CD4-positive, alpha-beta T cell treated with Interleukin-6 for 4 hours (primary cell): ENCODE results near the gene WDR17.

Experiments
- DNase-seq: peaks from one replicate; pipeline ENCODE4 v3.0.0-alpha.2; 2020; ENCODE audit warnings: mixed read lengths

WDR17 gene

DNA sequence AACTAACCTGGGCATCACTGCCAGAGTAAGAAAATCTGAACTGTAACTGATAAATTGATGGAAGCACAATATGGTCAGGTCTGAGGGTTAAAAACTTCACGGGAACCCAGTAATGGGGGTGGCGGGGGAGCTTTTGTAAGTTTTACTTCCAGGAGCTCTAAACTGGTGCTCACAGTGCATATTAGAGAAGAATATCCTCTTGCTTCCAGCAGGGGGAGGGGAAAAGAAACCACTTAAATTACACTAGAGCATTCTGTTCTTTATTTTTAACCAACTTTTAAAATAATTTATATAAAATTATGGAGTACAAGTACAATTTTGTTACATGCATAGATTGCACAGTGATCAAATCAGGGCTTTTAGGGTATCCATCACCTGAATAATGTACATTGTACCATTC is 33.7 kb downstream of the WDR17 start:
- DNase-seq, result no peak

DNA sequence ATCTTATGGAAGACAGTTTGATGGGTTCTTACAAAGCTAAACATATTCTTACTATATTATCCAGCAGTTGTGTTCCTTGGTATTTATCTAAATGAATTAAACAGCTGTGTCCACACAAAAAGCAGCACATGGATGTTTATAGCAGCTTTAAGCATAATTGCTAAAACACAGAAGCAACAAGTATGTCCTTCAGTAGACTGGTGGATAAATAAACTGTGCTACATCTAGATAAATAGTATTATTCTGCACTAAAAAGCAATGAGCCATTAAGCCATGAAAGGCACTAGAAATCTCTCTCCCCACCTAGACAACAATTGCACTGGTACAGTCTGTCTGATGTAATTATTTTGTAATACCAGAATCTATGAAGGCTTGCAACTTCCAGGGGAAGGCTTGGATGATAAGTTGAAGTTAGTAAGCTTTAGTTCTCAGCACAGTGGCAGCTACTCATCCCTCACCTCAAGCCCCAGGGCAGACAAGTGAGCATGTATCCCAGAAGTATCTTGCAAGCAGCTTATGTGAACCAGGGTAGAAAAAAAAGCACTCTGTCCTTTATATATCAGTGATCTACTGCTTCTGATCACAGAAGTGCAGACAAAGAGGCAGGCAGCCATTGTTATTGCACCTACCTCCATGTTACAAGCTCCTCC is 36.9 kb downstream of the WDR17 start:
- DNase-seq, result no peak

DNA sequence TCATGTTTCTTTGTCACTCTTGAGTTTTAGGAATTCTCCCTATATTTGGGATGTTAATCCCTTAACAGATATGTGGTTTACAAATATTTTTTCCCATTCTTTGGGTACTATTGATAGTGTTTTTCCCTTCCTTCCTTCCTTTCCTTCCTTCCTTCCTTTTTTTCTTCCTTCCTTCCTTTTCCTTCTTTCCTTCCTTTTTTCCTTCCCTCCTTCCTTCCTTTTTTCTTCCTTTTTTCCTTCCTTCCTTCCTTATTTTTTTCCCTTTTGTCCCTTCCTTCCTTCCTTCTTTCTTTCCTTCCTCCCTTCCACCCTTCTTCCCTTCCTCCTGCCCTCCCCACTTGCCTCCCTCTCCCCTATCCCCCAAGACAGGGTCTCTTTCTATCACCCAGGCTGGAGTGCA is 42.1 kb downstream of the WDR17 start:
- DNase-seq, result no peak

DNA sequence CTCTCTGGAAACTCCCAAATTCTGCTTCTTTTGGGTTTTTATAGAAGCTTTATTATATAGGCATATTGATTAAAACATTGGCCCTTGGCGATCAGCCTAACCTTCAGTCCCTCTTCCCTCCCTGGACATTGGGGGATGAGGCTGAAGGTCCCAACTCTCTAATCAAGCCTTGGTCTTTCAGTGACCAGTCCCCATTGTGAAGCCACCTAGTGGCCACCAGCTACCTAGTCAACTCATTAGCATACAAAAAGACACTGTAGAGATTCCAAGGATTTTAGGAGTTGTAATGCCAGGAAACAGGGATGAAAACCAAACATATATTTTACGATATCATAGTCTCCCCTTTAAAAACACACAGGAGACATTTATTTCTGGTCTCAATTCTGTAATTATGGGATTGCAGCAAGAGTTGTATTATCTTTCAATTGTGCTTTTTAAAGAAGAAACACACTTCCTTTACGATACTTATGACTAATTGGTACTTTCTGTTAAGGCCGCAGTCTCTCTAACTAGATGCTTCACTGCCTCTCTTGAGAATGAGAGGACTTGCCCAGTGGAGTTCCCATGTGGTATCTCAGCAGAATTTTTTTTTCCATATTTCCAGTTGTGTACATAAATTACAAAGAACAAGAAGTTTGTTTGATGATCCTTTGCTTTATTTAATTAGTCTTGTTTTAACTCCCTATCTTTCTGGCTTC is 58.2 kb downstream of the WDR17 start:
- no peak for DNase-seq

DNA sequence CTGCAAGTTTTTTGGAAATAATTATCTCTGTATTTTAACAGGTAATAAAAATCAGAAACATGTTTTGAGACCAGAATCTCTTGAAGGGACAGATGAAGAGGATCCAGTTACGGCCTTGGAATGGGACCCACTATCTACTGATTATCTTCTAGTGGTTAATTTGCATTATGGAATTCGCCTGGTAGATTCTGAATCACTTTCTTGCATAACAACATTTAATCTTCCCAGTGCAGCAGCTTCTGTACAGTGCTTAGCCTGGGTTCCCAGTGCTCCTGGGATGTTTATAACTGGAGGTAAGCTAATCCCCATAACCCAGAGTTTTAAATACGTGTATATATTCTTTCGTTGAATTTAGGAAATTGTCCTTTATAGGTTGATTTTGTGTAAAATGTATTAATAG is 59.4 kb downstream of the WDR17 start:
- DNase-seq, result no peak

DNA sequence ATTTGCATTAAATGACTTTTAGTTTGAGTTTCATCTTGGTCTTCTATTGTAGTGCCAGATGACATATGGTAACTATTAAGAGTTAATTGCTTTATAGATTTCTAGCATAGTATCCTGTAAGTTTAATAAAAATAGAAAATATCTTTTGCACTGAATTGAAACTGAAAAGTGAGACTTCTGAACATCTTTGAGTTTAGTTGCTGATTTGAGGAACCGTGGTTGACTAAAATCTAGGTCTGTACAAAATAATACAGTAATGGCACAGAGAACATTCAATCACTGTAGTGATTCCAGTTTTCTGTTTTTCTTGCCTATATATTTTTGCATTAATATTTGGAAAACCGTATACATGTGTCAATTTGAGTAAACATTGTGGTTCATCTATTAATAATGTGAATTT is 69.0 kb downstream of the WDR17 start:
- no peak for DNase-seq

DNA sequence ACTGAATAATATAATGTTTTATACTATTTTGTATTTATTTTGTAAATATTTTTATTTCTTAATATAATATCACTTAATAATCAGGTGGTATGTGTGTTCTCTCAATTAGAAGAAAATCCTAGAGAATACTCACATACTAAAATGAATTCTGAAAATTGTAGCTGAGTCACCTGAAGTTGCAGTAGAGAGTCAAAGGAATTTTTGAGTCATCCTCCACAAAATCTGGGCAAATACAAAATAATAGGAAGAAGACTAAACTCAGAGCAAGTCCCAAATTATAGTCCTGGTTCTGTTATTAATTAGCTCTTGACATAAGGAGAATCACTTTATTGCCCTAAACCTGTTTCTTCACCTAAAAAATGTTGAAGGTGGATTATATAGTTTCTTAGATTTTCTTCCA is 72.0 kb downstream of the WDR17 start:
- no peak for DNase-seq

DNA sequence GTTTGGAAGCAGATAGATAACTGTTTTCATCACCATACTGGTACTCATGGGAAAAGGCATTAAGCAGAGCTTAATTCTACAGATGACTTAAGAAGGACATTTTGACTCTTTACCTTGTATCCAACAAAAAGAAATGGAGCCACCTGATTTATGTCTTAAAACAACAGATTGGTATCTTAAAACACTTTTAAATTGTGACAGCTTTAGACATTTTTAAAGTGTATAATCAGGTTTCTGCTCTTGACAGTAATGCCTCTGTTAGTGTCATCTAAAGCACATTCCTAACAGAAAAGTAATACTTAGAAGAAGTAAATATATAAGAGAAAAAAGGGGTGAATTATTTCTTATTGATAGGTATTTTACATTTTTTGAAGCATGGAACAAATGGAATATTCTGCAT is 73.9 kb downstream of the WDR17 start:
- DNase-seq, result no peak

DNA sequence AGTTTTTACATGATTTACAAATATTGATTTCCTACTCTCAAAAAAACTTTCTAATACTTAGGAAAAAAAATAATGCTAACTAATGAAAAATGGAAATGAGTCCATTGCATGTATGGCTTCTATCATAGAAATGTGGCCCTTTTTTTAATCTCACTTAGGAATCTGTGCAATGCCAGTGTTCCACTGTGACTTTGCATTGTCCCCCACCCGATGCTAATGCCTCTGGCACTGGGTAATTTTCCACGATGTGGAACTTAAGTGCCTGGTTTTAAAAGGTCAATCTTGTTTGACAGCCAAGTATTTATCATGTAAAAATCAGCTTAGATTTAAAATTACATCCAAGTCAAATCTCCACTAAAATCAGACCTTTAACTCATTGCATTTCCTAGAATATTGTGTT is 76.6 kb downstream of the WDR17 start:
- DNase-seq, result no peak

DNA sequence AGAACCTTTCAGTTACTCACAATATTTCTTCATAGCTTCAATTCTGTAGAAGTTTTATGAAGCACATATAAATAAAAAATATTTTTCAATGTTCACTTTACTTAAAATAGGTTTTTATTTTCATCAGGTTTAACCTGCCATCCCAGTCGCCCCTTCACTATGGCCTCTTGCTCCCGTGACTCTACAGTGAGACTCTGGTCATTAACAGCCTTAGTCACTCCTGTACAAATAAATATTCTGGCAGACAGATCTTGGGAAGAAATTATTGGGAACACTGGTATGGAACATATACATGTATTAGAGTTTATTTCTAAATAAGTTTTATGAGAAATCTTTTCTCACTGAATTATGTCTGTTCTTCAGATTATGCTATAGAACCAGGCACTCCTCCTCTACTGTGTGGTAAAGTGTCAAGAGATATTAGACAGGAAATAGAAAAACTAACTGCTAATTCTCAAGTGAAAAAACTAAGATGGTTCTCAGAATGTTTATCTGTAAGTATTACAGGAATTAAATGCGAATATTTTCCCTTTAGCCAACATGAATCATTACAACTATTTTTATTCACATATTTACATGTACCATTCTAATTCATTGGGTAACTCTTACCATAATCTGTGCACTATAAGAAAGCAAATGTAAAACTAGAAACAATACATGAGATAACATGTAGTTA is 84.2 kb downstream of the WDR17 start:
- DNase-seq, result no peak

DNA sequence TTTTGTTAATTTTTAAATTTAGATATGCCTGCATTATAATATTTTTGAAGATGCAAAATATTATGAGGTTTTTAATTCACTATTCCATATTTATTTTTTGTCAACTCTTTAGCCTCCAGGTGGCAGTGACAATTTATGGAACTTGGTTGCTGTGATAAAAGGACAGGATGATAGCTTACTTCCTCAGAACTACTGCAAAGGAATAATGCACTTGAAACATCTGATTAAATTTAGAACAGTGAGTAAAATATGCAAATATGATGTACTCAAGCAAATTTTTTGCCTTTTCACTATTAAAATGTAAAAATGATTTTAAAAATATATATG is 84.7 kb downstream of the WDR17 start:
- DNase-seq, result no peak

DNA sequence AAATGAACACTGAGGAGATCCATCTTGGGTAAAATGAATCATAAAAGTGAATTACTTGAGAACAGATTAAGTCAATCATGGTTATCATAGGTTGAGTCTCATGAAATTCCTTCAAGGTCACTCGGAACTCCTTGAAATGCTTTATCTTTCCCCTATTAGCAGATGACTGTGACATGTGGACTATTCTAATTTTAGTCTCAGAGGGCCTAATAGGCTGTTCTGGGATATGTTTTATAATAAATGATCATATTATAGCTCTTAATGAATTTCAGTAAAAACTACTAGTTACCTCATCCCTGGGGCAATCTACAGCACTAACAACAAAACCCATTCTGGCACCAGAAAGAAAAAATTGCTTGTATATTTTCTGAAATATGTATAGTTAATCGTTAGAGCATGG is 85.1 kb downstream of the WDR17 start:
- no peak for DNase-seq

DNA sequence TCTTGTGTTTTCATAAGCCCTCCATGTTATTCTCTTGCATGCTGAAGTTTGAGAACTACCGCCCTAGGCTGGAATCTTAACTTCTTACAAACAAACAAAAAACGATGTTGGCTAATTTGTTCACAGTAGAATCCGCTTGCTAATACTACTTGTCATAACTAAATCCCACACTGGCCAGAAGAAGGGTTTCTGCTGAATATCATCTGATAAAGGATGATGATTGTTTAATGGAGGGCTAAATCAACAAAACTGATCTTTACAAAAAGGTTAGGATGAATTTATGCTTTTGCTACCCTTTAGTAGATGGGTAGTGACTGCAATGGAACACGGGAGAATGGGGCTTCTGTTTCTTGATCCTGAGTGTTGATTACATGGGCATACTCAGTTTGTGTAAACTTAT is 87.5 kb downstream of the WDR17 start:
- DNase-seq, result no peak

DNA sequence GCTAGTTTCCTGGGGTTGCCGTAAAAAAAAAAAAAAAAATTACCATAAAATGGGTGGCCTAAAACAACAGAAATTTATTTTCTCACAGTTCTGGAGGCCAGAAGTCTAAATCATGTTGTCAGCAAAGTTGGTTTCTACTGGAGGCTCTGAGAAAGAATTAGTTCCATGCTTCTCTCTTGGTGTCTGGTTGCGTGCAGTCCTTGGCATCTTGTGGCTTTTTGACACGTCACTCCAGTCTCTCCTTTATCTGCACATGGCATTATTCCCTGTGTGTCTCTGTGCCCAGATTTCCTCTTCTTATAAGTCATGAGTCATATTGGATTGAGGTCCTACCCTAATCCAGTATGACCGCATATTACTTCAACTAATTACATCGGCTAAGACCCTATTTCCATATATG is 91.0 kb downstream of the WDR17 start:
- DNase-seq, result no peak

DNA sequence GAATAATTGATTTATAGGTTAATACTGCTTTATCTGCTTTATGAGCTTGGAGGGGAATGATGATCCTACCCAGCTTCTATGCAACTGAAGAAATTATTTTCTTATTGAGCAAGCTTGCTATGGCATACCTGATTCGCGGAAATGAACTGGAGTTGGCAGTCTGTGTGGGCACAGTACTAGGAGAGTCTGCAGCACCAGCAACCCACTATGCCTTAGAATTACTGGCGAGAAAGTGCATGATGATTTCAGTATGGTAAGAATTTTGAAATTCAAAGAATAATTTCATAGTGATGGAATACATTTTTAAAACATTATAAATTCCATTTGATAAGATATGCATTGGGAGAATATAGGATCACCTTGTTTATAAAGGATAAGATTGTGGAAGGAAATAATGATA is 97.4 kb downstream of the WDR17 start:
- no peak for DNase-seq

DNA sequence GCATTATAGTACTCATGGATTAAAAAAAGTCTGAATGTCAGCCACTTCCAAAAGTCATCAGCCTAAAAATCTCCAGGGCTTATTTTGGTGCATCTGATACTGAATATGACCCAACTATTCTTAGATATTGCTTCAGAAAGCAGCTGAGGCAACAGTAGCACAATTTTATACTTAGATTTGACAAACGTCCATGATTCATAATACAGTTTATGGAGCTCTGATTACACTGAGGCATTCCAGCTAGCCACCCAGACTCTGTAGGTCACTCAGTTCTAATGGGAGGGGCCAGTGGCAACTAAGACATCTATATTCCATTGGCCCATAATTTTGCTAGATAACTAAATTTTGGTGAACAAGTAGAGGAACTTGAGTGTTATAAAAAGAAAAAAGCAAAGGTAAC is 119.4 kb downstream of the WDR17 start:
- no peak for DNase-seq

DNA sequence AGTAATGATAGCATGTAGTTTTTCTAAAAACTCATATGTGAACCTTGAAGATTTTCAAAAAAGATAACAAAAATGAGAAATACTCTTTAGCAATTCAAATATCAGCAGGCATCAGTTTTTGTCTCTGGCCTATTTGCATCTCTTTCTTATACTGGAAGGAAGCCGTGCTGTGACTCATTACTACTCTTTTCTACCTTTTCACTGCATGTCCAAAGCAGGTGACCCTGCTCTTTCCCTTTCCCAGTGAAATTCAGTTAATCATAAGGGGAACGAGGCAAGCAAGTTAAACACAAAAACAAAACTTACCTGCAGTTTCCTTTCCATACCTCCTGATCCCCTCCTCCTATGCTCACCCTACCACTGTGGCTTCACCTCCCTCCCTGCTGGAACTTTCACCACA is 120.4 kb downstream of the WDR17 start:
- DNase-seq, result no peak

DNA sequence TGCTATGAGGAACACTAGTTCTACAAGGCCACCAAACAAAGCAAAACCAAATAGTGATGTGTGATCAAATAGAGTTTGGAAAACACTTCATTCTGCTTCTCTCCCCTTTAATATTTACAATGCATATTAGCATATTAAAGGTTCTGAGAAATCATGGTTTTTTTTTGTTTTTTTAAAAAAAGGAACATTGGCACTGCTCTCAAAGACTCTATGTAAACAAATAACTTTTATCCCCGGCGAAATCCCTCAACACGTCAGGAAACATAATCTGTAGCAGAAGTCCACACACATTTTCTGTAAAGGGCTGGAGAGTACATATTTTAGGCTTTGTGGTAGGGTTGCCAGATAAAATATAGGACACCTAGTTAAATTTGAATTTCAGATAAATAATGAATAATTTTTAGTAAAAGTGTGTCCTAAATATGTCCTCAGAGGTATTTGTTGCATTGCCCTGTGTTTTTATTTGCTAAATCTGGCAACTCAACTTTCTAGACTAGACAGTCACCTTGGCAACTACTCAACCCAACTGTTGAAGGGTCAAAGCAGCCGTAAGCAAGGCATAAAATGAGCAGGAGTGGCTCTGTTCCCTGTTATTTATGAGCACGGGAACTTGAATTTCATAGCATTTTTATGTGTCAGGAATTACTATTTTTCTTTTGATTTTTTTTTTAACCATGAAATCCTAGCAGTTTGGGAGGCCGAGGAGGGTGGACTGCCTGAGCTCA is 121.2 kb downstream of the WDR17 start:
- DNase-seq, result no peak

DNA sequence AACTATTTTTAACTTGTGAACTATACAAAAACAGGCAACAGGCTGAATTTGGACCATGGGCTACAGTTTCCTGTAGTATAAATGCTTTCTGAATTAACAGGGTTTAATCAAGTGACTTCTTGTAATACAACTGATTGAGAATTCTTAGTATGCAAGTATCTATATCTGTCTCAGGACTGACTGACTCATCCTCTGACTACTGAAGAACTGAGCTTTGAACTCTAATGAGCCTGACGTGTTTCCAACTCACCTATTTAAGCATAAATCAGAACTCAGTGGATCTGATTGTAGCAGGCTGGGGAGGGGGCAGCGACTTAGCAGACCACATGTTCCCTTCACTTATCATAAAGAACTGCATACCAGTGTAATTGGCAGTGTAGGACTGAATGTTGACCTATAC is 122.0 kb downstream of the WDR17 start:
- DNase-seq, result no peak

DNA sequence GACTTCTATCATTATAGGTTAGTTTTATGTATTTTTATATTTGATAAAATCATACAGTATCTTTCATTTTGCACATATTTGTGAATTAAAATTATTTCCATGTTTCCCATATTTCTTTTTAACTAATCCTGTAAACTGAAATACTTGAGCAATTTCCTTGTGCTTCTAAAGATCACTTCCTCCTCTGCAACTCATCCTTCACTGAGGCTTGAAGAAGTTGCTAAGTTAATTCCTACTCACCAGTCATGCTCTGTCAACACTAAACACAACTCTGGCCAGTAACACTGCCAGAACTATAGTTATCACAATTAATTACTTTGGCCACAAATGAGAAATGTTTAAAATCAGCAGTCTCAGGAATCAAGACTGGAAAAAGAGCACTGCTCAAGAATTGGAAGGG is 123.0 kb downstream of the WDR17 start:
- DNase-seq, result no peak

DNA sequence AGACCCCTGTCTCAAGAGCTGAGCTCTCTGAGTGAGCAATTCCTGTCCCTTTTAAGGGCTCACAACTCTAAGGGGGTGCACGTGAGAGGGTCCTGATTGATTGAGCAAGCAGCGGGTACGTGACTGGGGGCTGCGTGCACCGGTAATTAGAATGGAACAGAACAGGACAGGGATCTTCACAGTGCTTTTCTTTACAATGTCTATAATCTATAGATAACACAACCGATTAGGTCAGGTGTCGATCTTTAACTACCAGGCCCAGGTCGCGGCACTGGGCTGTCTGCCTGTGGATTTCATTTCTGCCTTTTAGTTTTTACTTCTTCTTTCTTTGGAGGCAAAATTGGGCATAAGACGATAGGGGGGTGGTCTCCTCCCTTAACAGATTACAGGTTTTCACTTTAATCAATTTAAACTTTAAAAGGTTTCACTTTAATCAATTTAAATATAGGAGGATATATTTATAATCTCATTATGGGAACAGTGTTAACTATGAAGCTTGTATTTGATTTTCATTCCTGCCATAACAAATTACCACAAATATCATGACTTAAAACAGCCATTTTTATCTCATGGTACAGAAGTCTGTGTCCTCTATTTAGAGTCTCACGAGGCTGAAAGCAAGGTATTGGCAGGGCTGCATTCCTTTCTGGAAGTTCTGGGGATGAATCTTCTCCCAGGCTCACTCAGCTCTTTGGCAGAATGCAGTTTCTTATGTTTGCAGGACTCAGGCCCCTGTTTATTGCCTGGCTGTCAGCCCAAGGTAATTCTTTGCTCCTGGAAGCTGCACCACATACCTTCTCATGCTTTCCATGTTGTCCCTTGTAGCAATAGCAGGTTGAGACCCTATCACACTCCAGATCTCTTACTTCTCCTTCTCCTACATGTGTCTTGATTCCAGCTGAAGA is 124.5 kb downstream of the WDR17 start:
- no peak for DNase-seq

DNA sequence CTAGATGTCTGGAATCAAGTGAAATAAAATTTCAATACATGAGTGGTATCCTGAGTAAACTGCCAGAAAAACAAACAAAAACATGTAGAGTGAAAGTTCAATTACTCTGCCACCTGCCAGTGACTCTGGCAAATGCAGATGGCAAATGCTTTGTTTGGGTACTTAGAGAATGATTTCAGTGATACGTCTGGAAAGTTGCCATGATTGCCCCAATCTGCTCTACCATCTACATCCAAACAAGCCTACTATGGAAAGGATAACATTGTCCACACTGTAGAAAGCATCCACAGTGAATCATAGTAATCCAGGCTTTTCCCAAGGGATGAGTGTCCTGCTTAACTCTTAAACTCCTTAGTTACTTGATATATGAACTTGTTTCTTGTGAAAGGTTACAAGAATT is 126.3 kb downstream of the WDR17 start:
- DNase-seq, result no peak

DNA sequence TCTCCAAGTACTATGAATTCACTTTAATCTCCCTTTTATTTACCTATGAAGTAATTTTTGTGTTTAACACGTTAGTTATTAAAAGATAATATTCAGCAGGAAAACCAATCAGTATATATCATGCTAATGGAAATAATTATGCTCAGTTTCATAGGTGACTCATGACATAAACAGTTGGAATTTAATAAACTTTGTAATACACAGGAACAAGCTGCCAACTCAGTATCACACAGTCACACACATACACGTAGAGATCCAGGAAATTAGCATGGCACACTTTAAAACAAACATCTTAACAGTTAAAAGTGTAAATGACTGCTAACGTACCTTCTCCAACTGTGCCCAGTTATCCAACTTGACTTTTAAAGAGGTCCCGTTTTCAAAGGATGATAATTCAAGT is 127.5 kb downstream of the WDR17 start:
- no peak for DNase-seq
